Liver (tissue), 3 donors: ENCODE results near the gene PGR.

Experiments
- CTCF ChIP-seq: fragments of 150-350 bp; IDR thresholded peaks from 2 replicates; pipeline ENCODE4 v1.5.1; 2017; ENCODE audit warnings: improper control_type of control experiment, low read depth, low read length; ENCODE audit not compliant: missing input control
- MAX ChIP-seq: IDR thresholded peaks from 2 replicates; pipeline ENCODE4 v1.6.1; 2016; ENCODE audit warnings: antibody characterized with exemption
- TAF1 ChIP-seq: conservative IDR thresholded peaks from 2 replicates; pipeline ENCODE4 v1.6.1; 2016; ENCODE audit warnings: antibody characterized with exemption, mild to moderate bottlenecking
- YY1 ChIP-seq: IDR thresholded peaks from 2 replicates; pipeline ENCODE4 v1.6.1; 2016; ENCODE audit warnings: antibody characterized with exemption, mild to moderate bottlenecking
- donor health status: healthy.
- donor health status: healthy.

- TF ChIP-seq YY1 (no peak), CTCF (no peak), MAX (no peak), TAF1 (no peak)
These were observed at the start of gene PGR for GRCh38 chr11:101129203-101129943.
